Smooth muscle cell (in vitro differentiated cells): Measurements from ENCODE around the gene ARF3. TPM values are rescaled to one million over a fixed set of nuclear protein-coding genes. Genes with fewer than 3 reads are reported as not detected.

Experiments used
- DNase-seq: peaks from one replicate; lab custom pipeline; 2025; ENCODE audit not compliant: unreplicated experiment; lab: John Stamatoyannopoulos, UW
- H2AFZ ChIP-seq: fragments of 200-600 bp; sonication (generic); 2 replicates; pipeline ENCODE4 v1.6.0; 2016; ENCODE audit warnings: antibody characterized with exemption, low read depth, mild to moderate bottlenecking
- H3F3A ChIP-seq: fragments of 200-600 bp; sonication (generic); 2 replicates; pipeline ENCODE4 v1.6.0; 2017; ENCODE audit warnings: antibody characterized with exemption, low read depth
- H3K27ac ChIP-seq: fragments of 200-600 bp; sonication (generic); 2 replicates; pipeline ENCODE4 v1.5.1; 2016; ENCODE audit warnings: low read depth, mild to moderate bottlenecking
- H3K27me3 ChIP-seq: fragments of 200-600 bp; sonication (generic); 2 replicates; pipeline ENCODE4 v1.6.1; 2016; ENCODE audit warnings: low read depth, mild to moderate bottlenecking
- H3K36me3 ChIP-seq: fragments of 200-600 bp; sonication (generic); 2 replicates; pipeline ENCODE4 v1.5.1; 2016; ENCODE audit warnings: low read depth
- H3K4me1 ChIP-seq: fragments of 200-600 bp; sonication (generic); 2 replicates; pipeline ENCODE4 v1.5.1; 2016; ENCODE audit warnings: low read depth
- H3K4me2 ChIP-seq: fragments of 200-600 bp; sonication (generic); 2 replicates; pipeline ENCODE4 v1.6.0; 2016; ENCODE audit warnings: mild to moderate bottlenecking
- H3K4me3 ChIP-seq: fragments of 200-600 bp; sonication (generic); 2 replicates; pipeline ENCODE4 v1.5.1; 2016; ENCODE audit warnings: mild to moderate bottlenecking
- H3K79me2 ChIP-seq: fragments of 200-600 bp; sonication (generic); 2 replicates; pipeline ENCODE4 v1.6.0; 2016; ENCODE audit warnings: low read depth, mild to moderate bottlenecking
- H3K9ac ChIP-seq: fragments of 200-600 bp; sonication (generic); 2 replicates; pipeline ENCODE4 v1.6.0; 2016; ENCODE audit warnings: low read depth
- H3K9me3 ChIP-seq: fragments of 200-600 bp; sonication (generic); replicated peaks from 2 replicates; pipeline ENCODE4 v1.5.1; 2016; ENCODE audit warnings: low read depth
- H4K20me1 ChIP-seq: fragments of 200-600 bp; sonication (generic); 2 replicates; pipeline ENCODE4 v1.6.0; 2016; ENCODE audit warnings: low read depth
- WGBS: methylation state at CpG from one replicate; pipeline ENCODE4 v1.1.7; 2016; ENCODE audit warnings: low lambda C conversion rate; 5-methylcytosine and 5-hydroxymethylcytosine counted together
- polyA plus RNA-seq: library from polyadenylated mRNA; unstranded; fragments of >200 nt; fragmentation: Nextera tagmentation; extraction: Ambion mirVana; gene quantifications from 2 replicates; pipeline ENCODE4 v1.2.1, GENCODE V29; 2016
- total RNA-seq: library from RNA; depleted of rRNA; stranded (reverse); fragments of >200 nt; gene quantifications from 2 replicates; pipeline ENCODE4 v1.2.3, GENCODE V29; 2014
- TF ChIP-seq, protein P1 (sequence below): fragments of 200-600 bp; sonication (generic); IDR thresholded peaks from 2 replicates; pipeline ENCODE4 v1.5.1; 2017; ENCODE audit warnings: borderline replicate concordance, mild to moderate bottlenecking, antibody characterized with exemption; ENCODE audit not compliant: insufficient read depth, poor library complexity, severe bottlenecking

Gene ARF3
- total RNA-seq (57.0 and 59.9 TPM in 2 replicates), polyA plus RNA-seq (53.3 and 67.7 TPM in 2 replicates)

DNA sequence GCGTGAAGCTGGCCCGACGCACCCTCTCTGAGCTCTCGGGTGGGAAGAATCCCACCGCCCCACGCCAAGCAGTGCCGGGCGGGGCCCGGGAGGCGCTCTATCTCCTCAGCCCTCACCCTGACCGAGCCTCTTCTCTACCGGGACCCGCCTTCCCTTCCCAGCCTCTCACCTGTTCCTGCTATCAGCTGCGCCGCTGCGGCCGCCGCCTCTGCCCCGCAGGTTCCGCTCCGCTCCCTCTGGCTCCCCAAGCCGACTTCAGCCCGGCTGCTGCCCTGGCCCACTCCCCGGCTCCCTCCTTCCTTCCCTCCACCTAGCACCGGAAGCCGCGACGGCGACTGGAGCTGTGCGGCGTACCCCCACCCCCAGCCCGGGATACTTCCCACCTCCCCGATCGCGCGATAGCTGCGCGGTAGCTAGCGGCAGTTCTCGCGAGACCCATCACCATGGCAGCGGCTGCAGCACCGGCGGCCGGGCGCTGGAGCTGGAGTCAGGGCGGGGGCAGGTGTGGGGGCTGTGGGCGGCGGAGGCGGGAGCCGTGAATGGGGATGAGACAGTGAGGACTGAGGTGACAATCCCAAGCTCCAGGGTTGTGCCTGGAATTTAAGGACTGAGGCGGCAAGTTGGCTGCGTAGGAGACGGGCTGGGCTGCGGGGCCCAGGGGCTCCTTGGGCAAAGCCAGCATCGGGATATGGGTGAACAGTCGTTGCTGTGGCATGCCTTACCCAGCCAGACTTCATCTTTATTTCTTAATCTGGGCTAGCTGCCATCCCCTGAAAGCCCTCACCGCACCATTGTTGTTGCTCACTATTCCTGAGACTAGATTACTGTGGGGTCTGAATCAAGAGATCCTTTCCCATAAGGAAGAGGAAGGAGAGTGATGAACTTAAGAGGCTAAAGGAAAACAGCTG, at the start of gene ARF3:
Gene ARF3 (minus strand): TSS at position 347 of the 908 bp plus-strand sequence. CDS start 16,392 bp downstream, outside the sequence.
- TF ChIP-seq, protein P1, sequence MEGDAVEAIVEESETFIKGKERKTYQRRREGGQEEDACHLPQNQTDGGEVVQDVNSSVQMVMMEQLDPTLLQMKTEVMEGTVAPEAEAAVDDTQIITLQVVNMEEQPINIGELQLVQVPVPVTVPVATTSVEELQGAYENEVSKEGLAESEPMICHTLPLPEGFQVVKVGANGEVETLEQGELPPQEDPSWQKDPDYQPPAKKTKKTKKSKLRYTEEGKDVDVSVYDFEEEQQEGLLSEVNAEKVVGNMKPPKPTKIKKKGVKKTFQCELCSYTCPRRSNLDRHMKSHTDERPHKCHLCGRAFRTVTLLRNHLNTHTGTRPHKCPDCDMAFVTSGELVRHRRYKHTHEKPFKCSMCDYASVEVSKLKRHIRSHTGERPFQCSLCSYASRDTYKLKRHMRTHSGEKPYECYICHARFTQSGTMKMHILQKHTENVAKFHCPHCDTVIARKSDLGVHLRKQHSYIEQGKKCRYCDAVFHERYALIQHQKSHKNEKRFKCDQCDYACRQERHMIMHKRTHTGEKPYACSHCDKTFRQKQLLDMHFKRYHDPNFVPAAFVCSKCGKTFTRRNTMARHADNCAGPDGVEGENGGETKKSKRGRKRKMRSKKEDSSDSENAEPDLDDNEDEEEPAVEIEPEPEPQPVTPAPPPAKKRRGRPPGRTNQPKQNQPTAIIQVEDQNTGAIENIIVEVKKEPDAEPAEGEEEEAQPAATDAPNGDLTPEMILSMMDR: no peak
- Histone ChIP-seq H3K4me3 (peak within 1 kb of the TSS; percentile 90), H3F3A (peaks cover 10% of the 10 kb centered on the region), H3K4me1 (peaks cover 16% of the 10 kb centered on the region), H4K20me1 (peaks cover 39% of the 10 kb centered on the region), H3K27me3 (no peaks in the 10 kb centered on the region), H2AFZ (peak within 1 kb of the TSS; percentile 94), H3K9ac (peak within 1 kb of the TSS; percentile 92), H3K79me2 (peaks cover 39% of the 10 kb centered on the region), H3K4me2 (peak within 1 kb of the TSS; percentile 96), H3K36me3 (no peaks in the 10 kb centered on the region), H3K27ac (peak within 1 kb of the TSS; percentile 82), H3K9me3 (no peaks in the 10 kb centered on the region)
- peak; percentile 75 for DNase-seq
- under 1% methylated on average over 49 of the region's 58 CpGs for WGBS

DNA sequence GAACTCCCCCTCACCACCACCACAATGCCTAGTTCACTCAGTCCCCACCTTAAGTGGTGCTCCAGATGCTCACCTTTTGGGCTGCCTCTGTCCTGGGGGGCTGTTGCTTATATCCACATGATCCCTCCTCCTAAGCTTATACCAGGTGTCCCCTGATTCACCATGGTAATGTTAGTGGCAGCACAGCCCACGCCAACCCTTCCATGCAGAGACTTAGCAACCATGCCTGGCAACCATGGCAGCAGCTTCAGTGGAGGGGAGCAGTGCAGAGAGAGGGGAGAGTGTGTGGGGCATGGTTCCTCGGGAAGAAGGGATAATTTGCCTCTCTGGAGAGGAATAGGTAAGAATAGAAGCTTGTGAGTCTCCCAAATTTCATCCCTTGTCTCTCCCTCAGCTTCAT, 43.1 kb upstream of the ARF3 start:
- no peak overlapping the region for H3K9ac ChIP-seq
- no peak overlapping the region for H2AFZ ChIP-seq
- H3K79me2 ChIP-seq: no peaks in the 10 kb centered on the region
- peaks cover 10% of the 10 kb centered on the region for H3K36me3 ChIP-seq
- TF ChIP-seq, protein P1: no peak
- no peak overlapping the region for H3K27ac ChIP-seq
- no peak overlapping the region for H3K4me3 ChIP-seq
- H3K27me3 ChIP-seq: peaks cover 38% of the 10 kb centered on the region
- H3K4me1 ChIP-seq: peaks cover 11% of the 10 kb centered on the region
- peaks cover 18% of the 10 kb centered on the region for H4K20me1 ChIP-seq
- no peak for DNase-seq
- H3K9me3 ChIP-seq: no peaks in the 10 kb centered on the region
- peak overlapping the region; percentile 94 for H3K4me2 ChIP-seq
- H3F3A ChIP-seq: peaks cover 6% of the 10 kb centered on the region
- 77% methylated on average over 2 of the region's 2 CpGs for WGBS

- peak within 1 kb of the TSS; percentile 94 for H3K4me2 ChIP-seq
- H2AFZ ChIP-seq: no peak within 1 kb of the TSS
- no peak for DNase-seq
- no peak within 1 kb of the TSS for H3K9ac ChIP-seq
- peaks cover 15% of the 10 kb centered on the region for H4K20me1 ChIP-seq
- H3K4me1 ChIP-seq: peaks cover 11% of the 10 kb centered on the region
- no peaks in the 10 kb centered on the region for H3K79me2 ChIP-seq
- H3K4me3 ChIP-seq: peak within 1 kb of the TSS; percentile 56
- H3K27ac ChIP-seq: no peak within 1 kb of the TSS
- H3K9me3 ChIP-seq: no peaks in the 10 kb centered on the region
- peaks cover 5% of the 10 kb centered on the region for H3K36me3 ChIP-seq
- TF ChIP-seq, protein P1: peak; percentile 7
- H3K27me3 ChIP-seq: peaks cover 42% of the 10 kb centered on the region
- 3% methylated on average over 30 of the region's 30 CpGs for WGBS
- peaks cover 6% of the 10 kb centered on the region for H3F3A ChIP-seq
Observed at GRCh38 chr12:48999371-49000131, 42.3 kb upstream of the ARF3 start, which contains the start of gene DDN. Gene DDN (minus strand): TSS chr12:48999375. CDS start chr12:48999287, 88 bp downstream.
